ENCODE measurements around the gene GATAD2B.
"Not testable (repeated sequence)": the region's sequence is repeated elsewhere in the genome, so short reads cannot be mapped to it uniquely, and the experiment has no call there.

Gene GATAD2B

GRCh38 chr1:153795934-153796785 is 126.6 kb downstream of the GATAD2B start:
- no peak for DNase-seq (ENCODE audit: low read depth)

GRCh38 chr1:153795330-153795837 is 127.4 kb downstream of the GATAD2B start:
- DNase-seq (ENCODE audit: low read depth), result no peak

- no peak for DNase-seq (ENCODE audit: low read depth)
These were observed 128.0 kb downstream of the GATAD2B start for GRCh38 chr1:153794624-153795329.

- DNase-seq (ENCODE audit: low read depth), result no peak
These were observed 128.7 kb downstream of the GATAD2B start for GRCh38 chr1:153793973-153794615.

- no peak for DNase-seq (ENCODE audit: low read depth)
These were observed 129.4 kb downstream of the GATAD2B start for GRCh38 chr1:153793261-153793972.

- no peak for DNase-seq (ENCODE audit: low read depth)
These were observed 130.1 kb downstream of the GATAD2B start for GRCh38 chr1:153792631-153793041.

GRCh38 chr1:153791648-153792253 is 131.0 kb downstream of the GATAD2B start:
- DNase-seq (ENCODE audit: low read depth), result no peak

- no peak for DNase-seq (ENCODE audit: low read depth)
These were observed 131.7 kb downstream of the GATAD2B start for GRCh38 chr1:153790966-153791647.

- no peak for DNase-seq (ENCODE audit: low read depth)
These were observed 132.3 kb downstream of the GATAD2B start for GRCh38 chr1:153790313-153790965.

- no peak for DNase-seq (ENCODE audit: low read depth)
These were observed 133.2 kb downstream of the GATAD2B start for GRCh38 chr1:153789478-153790034.

- no peak for DNase-seq (ENCODE audit: low read depth)
These were observed 136.6 kb downstream of the GATAD2B start for GRCh38 chr1:153786038-153786790.

GRCh38 chr1:153783233-153784190 is 139.3 kb downstream of the GATAD2B start:
- DNase-seq (ENCODE audit: low read depth), result peak; percentile 85

GRCh38 chr1:153782648-153783047 is 140.1 kb downstream of the GATAD2B start:
- DNase-seq (ENCODE audit: low read depth), result not testable (repeated sequence)

GRCh38 chr1:153780551-153780950 is 142.2 kb downstream of the GATAD2B start:
- no peak for DNase-seq (ENCODE audit: low read depth)

GRCh38 chr1:153779781-153780541 is 142.8 kb downstream of the GATAD2B start:
- no peak for DNase-seq (ENCODE audit: low read depth)

- no peak for DNase-seq (ENCODE audit: low read depth)
These were observed 143.8 kb downstream of the GATAD2B start for GRCh38 chr1:153778824-153779519.

All from stimulated activated CD8-positive, alpha-beta memory T cell treated with anti-CD3 and anti-CD28 coated beads, Interleukin-7, amount 100 ng/mL, for 24 hours (primary cell).